HG03575 (cell line): Measurements from ENCODE around the gene TBCCD1.

Experiments
- ATAC-seq: cut with Tn5 transposase; IDR thresholded peaks from one replicate; pipeline ENCODE4 v1.9.1; 2021; ENCODE audit not compliant: unreplicated experiment, insufficient number of reproducible peaks, low FRiP score; ENCODE audit errors: extremely low read depth

Gene TBCCD1

DNA sequence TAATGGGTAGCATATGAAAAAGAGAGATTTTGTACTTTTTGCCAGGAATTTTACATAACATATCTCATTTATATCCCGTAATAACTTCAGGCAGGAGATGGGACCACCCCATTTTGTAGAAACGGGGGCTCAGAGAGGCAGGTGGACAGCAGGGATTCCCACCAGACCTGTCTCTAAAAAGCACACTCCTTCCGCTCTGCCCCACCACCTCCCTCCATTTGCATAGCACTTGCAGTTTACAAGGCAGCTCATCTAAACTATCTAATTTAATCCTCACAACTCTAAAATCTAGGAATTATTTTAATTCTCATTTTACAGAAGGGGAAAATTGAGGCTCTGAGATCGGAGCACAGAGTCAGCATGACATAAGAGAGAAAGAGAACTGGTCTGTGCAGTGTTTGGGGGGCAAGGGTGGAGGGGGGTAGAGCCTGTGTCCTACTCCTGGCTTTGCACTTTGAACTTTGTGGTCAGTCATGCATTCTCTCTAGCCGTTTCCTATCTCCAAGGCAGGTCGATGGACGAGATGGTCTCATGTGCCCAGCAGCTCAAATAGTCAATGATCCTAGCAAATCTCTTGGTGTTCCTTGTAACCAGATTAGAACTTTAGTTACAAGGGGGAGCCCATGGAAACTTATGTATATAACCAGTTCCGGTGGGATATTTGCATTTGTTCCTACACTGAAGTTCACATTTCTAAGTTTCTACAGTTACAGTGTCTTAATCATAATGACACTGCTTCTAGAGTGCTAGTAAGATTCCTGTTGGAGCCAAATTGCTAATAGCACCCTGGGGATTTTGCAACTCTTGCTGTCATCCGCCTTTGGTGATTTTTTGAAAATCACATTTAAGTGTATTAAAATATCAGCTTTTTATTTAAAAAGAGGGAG lies 41.5 kb downstream of the TBCCD1 start:
- ATAC-seq = no peak

DNA sequence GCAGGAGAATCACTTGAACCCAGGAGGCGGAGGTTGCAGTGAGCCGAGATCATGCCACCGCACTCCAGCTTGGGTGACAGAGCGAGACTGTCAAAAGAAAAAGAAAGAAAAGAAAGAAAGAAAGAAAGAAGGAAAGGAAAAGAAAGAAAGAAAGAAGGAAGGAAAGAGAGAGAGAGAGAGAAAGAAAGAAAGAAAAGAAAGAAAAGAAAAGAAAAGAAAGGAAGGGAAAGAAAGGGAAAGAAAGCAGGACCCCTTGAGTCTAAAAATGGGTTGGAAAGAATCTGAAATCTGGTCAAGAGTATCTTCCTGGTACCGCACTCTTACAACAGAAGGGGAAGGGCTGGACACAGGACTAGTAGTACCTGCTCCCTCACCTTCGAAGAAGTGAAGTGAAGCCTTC lies 42.5 kb downstream of the TBCCD1 start:
- ATAC-seq = no peak

- ATAC-seq = no peak
Measured at GRCh38 chr3:186523434-186523833, 43.7 kb downstream of the TBCCD1 start.

- ATAC-seq = no peak
Measured at GRCh38 chr3:186523022-186523421, 44.1 kb downstream of the TBCCD1 start.

DNA sequence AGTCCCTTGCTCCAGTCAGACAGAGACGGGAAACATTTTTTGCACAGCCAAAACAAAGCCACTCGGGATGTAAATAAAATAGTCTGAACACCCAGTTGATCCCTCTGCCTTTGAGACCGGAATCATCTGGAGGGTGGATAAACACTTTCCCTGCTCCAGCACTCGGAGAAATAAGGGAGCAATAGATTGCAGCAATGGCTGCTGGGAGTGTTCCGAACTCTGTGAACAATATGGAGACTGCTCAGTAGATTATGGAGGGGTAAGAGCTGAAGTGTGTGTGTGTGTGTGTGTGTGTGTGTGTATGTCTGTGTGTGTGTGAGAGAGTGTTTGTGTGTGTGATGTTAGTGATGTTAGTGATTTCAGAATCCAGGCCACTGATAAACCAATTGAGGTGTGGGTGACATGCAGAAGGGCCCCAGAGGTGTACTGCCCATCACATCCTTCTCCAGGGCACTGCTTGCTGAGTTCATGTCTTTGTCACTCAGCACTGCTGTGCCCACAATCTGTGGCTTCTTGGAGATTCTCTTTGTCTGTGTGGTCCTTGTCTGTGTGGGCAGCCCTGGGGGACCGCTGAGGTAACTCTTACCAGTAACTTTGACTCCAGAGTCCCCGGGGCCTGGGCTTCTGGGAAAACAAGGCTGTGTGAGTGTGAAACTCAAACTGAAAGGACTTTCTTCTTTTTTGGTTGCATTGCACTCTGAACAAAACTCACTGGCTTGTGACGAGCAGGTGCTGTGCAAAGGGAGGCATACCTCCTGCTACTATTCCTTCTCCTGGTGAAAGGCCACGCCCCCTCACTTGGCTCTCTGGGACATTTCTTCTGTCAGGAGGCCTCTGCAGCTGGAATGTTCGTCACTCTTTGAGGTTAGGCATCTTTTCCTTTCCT lies 45.9 kb downstream of the TBCCD1 start:
- ATAC-seq = peak; percentile 61

DNA sequence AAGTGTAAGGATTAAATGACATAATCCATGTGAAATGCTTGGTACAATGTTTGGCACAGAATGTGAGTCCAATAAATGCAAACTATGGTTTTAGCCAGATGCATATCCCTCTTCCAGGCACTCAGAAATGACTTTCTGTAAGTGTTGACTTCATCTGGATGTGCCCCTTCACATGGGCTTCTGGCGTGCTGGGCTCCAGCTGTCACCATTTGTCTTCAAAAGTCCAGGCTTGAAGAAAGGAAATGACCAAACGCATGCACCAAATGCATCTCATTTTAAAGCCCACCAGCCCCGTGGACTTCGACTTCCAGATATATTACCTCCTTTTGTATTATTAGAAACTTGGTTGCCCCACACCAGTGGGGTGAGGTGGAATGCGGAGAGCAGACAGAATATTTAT lies 46.7 kb downstream of the TBCCD1 start:
- no peak for ATAC-seq

- ATAC-seq = no peak
Measured at GRCh38 chr3:186519021-186519658, 48.0 kb downstream of the TBCCD1 start.

- no peak for ATAC-seq
Measured at GRCh38 chr3:186517218-186517617, 49.9 kb downstream of the TBCCD1 start.

- no peak for ATAC-seq
Measured at GRCh38 chr3:186516646-186517045, 50.5 kb downstream of the TBCCD1 start.

DNA sequence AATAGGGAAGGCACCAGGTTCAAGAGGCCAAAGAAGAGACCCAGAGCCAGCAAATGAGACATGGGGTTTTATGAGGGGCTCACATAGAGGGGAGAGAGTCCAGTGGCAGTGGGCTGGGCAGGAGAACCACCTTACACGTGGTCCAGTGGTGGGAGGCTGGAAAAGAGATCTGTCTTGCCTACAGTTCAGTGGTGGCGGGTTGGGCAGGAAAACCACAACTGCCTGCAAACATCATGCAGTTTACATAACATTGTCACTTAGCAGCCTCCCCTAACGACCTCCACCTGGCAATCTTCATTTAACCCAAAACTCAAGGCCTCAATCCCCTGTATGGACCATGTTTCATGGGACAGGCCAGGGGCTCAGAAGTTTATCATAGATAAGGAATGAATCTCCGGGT lies 52.0 kb downstream of the TBCCD1 start:
- no peak for ATAC-seq

DNA sequence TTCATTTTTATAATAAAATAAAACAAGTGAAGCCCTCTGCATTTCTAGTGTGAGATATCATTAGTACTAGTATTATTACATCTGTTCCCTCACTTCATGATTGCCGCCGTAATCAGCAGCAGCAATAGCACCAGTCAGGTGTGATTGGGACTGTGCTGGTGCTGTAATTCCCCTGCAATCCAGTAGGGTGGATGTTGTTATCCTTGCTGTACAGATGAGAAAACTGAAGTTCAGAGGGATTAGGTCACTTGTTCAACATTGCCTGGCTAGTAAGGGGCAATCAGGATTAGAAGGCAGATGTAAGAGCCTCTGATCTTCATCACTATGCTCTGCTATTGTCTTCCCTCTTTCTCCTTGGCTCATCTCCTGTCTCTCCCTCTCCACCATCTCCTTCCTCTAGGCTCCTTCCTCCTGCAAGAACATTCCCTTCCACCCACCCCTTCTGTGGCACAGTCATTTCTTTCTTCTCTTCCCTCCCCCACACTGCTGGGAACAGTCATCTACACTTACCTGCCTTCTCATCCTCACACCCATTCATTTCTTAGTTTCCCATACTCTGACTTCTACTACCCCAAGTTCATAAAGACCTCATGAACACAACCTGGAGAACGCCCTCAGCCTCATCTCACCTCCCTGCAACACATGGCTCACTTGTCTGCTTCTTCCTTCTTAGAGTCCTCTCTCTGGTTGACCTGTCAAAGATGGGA lies 52.7 kb downstream of the TBCCD1 start:
- no peak for ATAC-seq

GRCh38 chr3:186513386-186513785 lies 53.8 kb downstream of the TBCCD1 start:
- ATAC-seq = no peak

GRCh38 chr3:186512570-186513302 lies 54.4 kb downstream of the TBCCD1 start:
- ATAC-seq = no peak

DNA sequence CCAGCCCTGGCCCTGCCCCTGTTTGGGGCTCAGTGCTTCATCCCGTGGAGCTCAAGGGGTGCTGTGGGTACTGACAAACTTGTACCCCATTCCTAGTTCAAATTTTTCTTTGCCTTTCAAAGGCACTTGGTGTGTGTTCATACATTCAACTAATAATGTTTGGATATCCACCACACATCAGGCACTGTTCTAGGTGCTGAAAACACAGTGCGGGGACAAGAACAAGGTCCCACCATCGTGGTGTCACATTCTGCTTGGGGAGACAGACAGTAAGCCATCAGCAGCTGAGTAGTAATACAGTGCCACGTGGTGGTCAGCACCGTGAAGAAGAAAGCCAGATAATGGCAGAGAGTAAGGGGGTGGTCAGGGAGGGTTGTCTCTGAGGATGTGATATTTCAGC lies 55.4 kb downstream of the TBCCD1 start:
- no peak for ATAC-seq

GRCh38 chr3:186511245-186511644 lies 55.9 kb downstream of the TBCCD1 start:
- ATAC-seq = peak; percentile 51

DNA sequence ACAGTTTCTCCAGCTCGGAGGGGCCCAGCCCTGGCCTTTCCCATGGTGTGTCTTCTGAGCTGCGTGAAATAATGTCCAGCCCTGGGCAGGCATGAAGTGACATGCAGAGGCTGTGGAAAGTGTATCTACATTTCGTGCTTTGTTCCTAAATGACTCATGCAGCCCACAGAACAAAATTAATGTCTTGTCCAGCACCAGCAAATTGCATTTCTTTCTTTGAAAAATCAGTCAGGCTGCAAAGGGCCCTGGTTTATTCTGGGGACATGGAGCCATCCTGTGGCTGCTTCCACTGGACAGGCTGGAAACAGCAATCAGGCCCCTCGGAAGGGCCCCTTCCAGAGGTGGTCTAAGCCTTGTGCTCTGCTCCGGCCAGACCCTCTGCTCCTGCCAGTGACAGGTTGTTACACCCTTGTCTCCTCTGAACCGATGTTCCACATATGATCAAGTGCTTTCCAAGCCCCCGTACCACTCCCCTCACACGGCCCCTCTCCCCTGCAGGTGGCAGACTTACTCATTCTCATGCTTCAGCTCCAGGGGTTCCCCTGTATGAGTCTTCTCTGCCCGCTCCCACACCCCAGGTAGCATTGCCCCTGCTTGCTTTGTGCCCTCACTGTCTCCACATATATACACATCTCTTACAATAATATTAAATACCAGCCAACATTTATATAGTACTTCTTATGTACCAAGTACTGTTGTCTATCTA lies 56.6 kb downstream of the TBCCD1 start:
- ATAC-seq = peak; percentile 17

GRCh38 chr3:186509423-186509822 lies 57.7 kb downstream of the TBCCD1 start:
- no peak for ATAC-seq

GRCh38 chr3:186506857-186507256 lies 60.3 kb downstream of the TBCCD1 start:
- ATAC-seq = no peak
